ENCODE results near the gene ADGRL2.

Gene ADGRL2

DNA sequence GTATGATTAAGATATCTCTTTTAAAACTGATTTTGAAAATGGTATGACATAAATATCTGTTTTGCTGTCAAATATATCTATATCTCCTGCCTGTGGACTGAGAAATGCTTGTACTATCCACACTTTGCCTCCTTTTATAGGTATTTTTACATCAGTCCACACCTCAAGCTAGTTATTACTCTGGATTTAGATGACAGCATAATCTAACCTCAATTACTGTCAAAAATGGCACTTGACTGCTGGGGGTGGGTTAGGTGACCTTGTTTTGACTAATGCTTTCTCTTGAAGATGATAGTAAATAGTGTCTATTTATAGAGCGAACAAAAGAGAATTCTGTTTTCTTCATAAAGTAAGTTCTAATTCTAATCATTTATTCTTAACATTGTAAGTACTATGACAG lies 9.1 kb downstream of the ADGRL2 start:
- DNase-seq, result no peak
- TF ChIP-seq, protein P1, sequence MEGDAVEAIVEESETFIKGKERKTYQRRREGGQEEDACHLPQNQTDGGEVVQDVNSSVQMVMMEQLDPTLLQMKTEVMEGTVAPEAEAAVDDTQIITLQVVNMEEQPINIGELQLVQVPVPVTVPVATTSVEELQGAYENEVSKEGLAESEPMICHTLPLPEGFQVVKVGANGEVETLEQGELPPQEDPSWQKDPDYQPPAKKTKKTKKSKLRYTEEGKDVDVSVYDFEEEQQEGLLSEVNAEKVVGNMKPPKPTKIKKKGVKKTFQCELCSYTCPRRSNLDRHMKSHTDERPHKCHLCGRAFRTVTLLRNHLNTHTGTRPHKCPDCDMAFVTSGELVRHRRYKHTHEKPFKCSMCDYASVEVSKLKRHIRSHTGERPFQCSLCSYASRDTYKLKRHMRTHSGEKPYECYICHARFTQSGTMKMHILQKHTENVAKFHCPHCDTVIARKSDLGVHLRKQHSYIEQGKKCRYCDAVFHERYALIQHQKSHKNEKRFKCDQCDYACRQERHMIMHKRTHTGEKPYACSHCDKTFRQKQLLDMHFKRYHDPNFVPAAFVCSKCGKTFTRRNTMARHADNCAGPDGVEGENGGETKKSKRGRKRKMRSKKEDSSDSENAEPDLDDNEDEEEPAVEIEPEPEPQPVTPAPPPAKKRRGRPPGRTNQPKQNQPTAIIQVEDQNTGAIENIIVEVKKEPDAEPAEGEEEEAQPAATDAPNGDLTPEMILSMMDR (IDR thresholded peaks at IDR 0.05), result no peak
- Mint-ChIP-seq H3K27me3 (ENCODE audit: low read depth, poor library complexity) (no peaks in the 10 kb centered on the region), H3K36me3 (ENCODE audit: low read depth) (no peaks in the 10 kb centered on the region), H3K9me3 (no peaks in the 10 kb centered on the region), H3K4me3 (peak overlapping the region; percentile 76), H3K4me1 (peaks cover 86% of the 10 kb centered on the region), H3K27ac (no peak overlapping the region)

DNA sequence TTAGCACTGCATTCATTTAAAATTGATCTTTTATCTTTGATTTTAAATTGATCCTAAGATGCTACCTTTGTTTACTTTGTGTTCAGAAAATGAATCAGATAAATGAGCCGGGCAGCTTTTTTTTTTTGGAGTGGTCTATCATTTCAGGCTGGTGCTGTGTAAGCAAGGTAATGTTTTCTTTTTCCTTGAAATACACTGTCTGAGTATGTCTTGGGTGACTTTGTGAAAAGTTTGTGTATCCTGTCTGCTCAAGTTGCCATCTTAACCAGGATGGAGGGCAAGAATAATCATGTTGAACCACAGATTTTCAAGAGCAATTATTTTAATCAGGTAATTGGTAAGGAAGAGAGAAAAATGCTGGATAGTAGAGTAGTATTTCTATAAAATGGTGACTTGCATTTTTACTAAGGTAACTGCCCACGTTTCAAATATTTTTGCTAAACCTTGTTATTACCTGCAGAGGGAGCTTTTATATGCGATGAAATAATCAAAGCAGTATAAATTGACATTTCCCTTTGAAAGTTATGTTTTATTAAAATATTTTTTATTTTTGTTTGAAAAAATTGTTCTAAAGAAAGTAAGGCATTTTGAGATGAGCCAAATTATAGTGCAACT lies 11.1 kb downstream of the ADGRL2 start:
- H3K36me3 Mint-ChIP-seq (ENCODE audit: low read depth), result peaks cover 2% of the 10 kb centered on the region
- H3K27me3 Mint-ChIP-seq (ENCODE audit: low read depth, poor library complexity), result no peaks in the 10 kb centered on the region
- TF ChIP-seq, protein P1 (IDR thresholded peaks at IDR 0.05), result no peak
- H3K9me3 Mint-ChIP-seq, result no peaks in the 10 kb centered on the region
- peaks cover 68% of the 10 kb centered on the region for H3K4me1 Mint-ChIP-seq
- H3K4me3 Mint-ChIP-seq, result peak overlapping the region; percentile 59
- DNase-seq, result no peak
- peak overlapping the region; percentile 26 for H3K27ac Mint-ChIP-seq

DNA sequence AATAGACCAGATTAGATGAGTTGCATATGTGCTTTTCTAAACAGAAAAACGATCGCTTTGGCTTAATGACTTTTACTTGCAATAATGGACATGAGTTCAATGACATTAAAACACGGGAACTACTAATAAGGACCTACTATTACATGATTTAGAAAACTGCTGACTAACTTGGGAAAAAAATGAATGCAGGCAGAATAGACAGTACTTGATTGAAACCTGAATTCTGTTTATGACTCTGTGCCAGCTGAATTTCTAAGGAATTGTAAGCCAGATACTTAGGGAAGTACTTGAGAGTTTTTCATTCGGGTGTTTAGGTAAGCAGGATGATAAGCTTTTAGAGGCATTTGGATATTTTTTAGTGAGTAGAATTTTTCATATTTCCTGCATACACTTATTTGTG lies 12.0 kb downstream of the ADGRL2 start:
- TF ChIP-seq, protein P1 (IDR thresholded peaks at IDR 0.05), result no peak
- H3K4me1 Mint-ChIP-seq, result peaks cover 64% of the 10 kb centered on the region
- no peak overlapping the region for H3K4me3 Mint-ChIP-seq
- peaks cover 7% of the 10 kb centered on the region for H3K36me3 Mint-ChIP-seq (ENCODE audit: low read depth)
- H3K27ac Mint-ChIP-seq, result no peak overlapping the region
- H3K9me3 Mint-ChIP-seq, result no peaks in the 10 kb centered on the region
- H3K27me3 Mint-ChIP-seq (ENCODE audit: low read depth, poor library complexity), result no peaks in the 10 kb centered on the region
- DNase-seq, result no peak

DNA sequence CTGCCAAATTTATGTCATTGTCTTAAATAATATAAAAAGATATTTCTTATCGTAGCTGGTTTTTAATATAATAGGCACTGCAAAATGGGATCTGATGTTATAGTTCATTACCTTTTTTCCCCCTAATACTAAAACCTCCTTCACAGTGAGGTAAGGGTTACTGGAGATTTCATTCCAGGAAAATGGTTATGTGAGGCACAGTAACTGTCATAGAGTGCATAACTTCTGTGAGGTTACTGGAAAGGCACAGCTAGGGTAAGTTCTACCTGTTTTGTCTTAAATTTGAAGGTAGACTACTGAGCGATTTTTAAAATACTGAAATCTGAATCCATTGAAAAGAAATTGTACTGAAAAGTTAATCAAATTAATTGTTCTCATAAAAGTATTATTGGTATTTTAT lies 13.0 kb downstream of the ADGRL2 start:
- no peaks in the 10 kb centered on the region for H3K27me3 Mint-ChIP-seq (ENCODE audit: low read depth, poor library complexity)
- TF ChIP-seq, protein P1 (IDR thresholded peaks at IDR 0.05), result no peak
- H3K9me3 Mint-ChIP-seq, result no peaks in the 10 kb centered on the region
- no peak overlapping the region for H3K27ac Mint-ChIP-seq
- no peak for DNase-seq
- H3K4me1 Mint-ChIP-seq, result peaks cover 59% of the 10 kb centered on the region
- H3K36me3 Mint-ChIP-seq (ENCODE audit: low read depth), result peaks cover 7% of the 10 kb centered on the region
- H3K4me3 Mint-ChIP-seq, result no peak overlapping the region

DNA sequence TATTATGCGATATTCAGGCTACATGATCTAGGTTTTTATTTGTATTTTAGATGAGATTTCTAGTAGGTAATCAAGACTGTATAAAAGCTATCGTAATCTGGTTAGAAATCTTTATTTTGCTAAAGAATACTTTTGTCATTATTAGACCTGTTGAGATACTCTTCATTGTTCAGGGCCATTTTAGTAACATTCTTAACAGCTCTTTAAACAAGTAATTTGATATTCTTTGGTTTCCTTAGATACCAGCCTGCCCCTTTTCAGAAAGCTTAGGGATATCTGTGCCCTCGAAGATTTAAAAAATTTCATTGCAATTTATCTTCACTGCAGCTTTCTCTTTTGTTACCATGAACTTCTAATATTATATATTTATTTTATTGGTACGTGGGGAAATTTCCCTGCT lies 18.9 kb downstream of the ADGRL2 start:
- TF ChIP-seq, protein P1 (IDR thresholded peaks at IDR 0.05), result no peak
- H3K9me3 Mint-ChIP-seq, result no peaks in the 10 kb centered on the region
- no peak overlapping the region for H3K4me3 Mint-ChIP-seq
- peaks cover 16% of the 10 kb centered on the region for H3K36me3 Mint-ChIP-seq (ENCODE audit: low read depth)
- no peak for DNase-seq
- H3K4me1 Mint-ChIP-seq, result peaks cover 34% of the 10 kb centered on the region
- no peaks in the 10 kb centered on the region for H3K27me3 Mint-ChIP-seq (ENCODE audit: low read depth, poor library complexity)
- H3K27ac Mint-ChIP-seq, result peak overlapping the region; percentile 57

DNA sequence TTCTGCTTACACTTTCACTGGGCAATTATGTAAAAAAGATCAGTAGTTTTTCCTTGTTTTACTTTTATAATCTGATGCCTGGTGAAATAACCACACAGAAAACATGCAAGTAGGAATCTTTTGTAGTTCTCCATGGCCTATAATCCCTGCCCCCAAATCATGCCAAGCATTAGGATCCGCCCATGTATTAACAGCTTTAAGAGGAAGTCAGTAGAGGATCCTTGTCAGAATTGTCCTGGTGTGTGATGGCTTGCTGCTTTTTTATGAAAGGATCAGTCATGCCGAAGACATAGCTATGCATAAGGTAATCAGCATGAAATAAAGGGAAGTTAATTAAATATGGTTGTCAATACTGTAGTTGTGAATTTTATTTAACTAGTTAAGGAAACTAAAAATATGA lies 20.0 kb downstream of the ADGRL2 start:
- H3K27ac Mint-ChIP-seq, result peak overlapping the region; percentile 11
- DNase-seq, result no peak
- H3K4me1 Mint-ChIP-seq, result peaks cover 34% of the 10 kb centered on the region
- H3K27me3 Mint-ChIP-seq (ENCODE audit: low read depth, poor library complexity), result no peaks in the 10 kb centered on the region
- no peaks in the 10 kb centered on the region for H3K9me3 Mint-ChIP-seq
- no peak overlapping the region for H3K4me3 Mint-ChIP-seq
- TF ChIP-seq, protein P1 (IDR thresholded peaks at IDR 0.05), result no peak
- peaks cover 24% of the 10 kb centered on the region for H3K36me3 Mint-ChIP-seq (ENCODE audit: low read depth)
